22Rv1 (cell line): ENCODE measurements around the gene LOXL4.

Experiments used
- ZFX ChIP-seq: fragments of 450-650 bp; IDR thresholded peaks from 2 replicates; pipeline ENCODE4 v1.6.1; 2017; ENCODE audit warnings: antibody characterized with exemption, borderline replicate concordance
- TF ChIP-seq, protein P1 (sequence below): fragments of 450-650 bp; IDR thresholded peaks from 2 replicates; pipeline ENCODE4 v1.5.1; 2017; ENCODE audit warnings: mild to moderate bottlenecking

DNA sequence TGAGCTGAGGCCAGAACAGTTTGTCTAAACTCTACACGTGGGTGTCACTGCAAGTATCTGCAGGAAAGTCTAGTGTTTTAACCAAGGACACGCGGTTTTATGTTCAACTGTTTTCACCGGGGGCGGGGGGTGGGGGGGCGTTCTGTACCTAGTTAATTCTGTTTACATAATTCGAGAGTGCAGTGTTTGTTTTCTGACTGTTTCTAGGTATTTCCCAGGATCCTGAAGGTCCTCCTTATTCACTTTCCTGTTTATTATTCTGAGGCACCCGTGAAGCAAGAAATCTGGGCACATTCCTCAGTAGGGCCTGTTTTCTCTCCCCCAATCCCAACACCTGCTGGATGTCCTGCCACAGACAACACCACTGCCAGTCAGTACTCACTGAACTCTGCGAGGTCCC, 7.6 kb downstream of the LOXL4 start:
- TF ChIP-seq, protein P1, sequence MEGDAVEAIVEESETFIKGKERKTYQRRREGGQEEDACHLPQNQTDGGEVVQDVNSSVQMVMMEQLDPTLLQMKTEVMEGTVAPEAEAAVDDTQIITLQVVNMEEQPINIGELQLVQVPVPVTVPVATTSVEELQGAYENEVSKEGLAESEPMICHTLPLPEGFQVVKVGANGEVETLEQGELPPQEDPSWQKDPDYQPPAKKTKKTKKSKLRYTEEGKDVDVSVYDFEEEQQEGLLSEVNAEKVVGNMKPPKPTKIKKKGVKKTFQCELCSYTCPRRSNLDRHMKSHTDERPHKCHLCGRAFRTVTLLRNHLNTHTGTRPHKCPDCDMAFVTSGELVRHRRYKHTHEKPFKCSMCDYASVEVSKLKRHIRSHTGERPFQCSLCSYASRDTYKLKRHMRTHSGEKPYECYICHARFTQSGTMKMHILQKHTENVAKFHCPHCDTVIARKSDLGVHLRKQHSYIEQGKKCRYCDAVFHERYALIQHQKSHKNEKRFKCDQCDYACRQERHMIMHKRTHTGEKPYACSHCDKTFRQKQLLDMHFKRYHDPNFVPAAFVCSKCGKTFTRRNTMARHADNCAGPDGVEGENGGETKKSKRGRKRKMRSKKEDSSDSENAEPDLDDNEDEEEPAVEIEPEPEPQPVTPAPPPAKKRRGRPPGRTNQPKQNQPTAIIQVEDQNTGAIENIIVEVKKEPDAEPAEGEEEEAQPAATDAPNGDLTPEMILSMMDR, result no peak
- no peak for TF ChIP-seq ZFX
